ENCODE data around the gene KAZN.

- TF ChIP-seq ISL1 (CRISPR knock-in tag; IDR thresholded peaks at IDR 0.05) (no peak), GLIS3 (CRISPR knock-in tag; IDR thresholded peaks at IDR 0.05) (no peak), CREB5 (CRISPR knock-in tag; IDR thresholded peaks at IDR 0.05; ENCODE audit: low read depth) (no peak), ZFP30 (CRISPR knock-in tag; IDR thresholded peaks at IDR 0.05) (no peak), CSRNP3 (CRISPR knock-in tag; IDR thresholded peaks at IDR 0.05) (no peak), PATZ1 (CRISPR knock-in tag; IDR thresholded peaks at IDR 0.05; ENCODE audit: borderline replicate concordance) (no peak), TSHZ2 (CRISPR knock-in tag; IDR thresholded peaks at IDR 0.05) (no peak), ZC3H10 (CRISPR knock-in tag; IDR thresholded peaks at IDR 0.05) (no peak), PPARA (CRISPR knock-in tag; IDR thresholded peaks at IDR 0.05; ENCODE audit: borderline replicate concordance) (no peak), ZNF70 (CRISPR knock-in tag; IDR thresholded peaks at IDR 0.05) (no peak), RARB (CRISPR knock-in tag; IDR thresholded peaks at IDR 0.05) (no peak), BACH2 (CRISPR knock-in tag; IDR thresholded peaks at IDR 0.05; ENCODE audit: borderline replicate concordance) (no peak), SNAI2 (CRISPR knock-in tag; IDR thresholded peaks at IDR 0.05) (no peak)
Observed at GRCh38 chr1:14583788-14584187, 14.7 kb upstream of the KAZN start.
